GM18861 (cell line): ENCODE data around the gene NUDT22.
A peak's percentile ranks its signal among the peaks of the same experiment; 100 is the strongest.

Source experiments
- ATAC-seq: cut with Tn5 transposase; IDR thresholded peaks from one replicate; pipeline ENCODE4 v1.9.1; 2021; ENCODE audit not compliant: unreplicated experiment

NUDT22 gene

GRCh38 chr11:64206457-64207255, 19.4 kb upstream of the NUDT22 start, which contains the start of gene FERMT3:
Gene FERMT3, plus strand, starts transcription at chr11:64206721. Its CDS starts 644 bp downstream, at chr11:64207365.
- ATAC-seq, result peak; percentile 38

- peak; percentile 47 for ATAC-seq
Observed at GRCh38 chr11:64207256-64208085, 18.6 kb upstream of the NUDT22 start.

DNA sequence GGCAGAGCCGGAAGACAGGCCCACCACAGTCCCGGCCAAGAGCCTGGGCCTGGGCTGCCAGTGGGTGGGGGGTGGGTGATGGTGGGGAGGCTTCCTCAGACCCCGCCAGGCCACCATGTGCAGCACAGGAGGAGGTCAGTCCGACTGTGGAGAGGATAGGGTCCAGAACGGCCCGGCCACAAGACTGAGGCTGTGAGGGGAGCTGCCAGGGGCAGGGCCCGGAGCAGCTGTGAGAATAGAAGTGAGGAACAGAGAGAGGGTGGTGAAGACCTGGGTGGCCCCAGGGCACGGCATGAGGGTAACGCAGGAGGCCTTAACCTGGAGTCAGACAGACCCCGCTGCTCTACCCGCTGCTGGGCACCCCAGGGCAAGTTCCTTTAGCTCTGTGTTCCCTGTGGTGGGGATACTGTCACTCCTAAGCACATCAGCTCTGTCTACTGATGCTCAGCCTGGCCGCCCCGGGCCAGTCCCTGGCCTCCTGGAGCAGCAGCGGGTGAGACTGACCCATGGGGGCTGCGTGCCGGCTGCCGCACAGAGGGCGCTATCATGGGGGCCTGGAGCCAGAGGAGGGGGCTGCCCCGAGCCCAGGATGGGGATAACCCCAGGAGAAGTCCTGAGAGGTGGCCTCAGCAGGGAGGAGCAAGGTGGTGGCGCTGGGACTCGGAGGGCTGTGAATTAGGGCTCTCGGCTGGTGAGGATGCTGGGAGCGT, 17.8 kb upstream of the NUDT22 start:
- ATAC-seq, result no peak

DNA sequence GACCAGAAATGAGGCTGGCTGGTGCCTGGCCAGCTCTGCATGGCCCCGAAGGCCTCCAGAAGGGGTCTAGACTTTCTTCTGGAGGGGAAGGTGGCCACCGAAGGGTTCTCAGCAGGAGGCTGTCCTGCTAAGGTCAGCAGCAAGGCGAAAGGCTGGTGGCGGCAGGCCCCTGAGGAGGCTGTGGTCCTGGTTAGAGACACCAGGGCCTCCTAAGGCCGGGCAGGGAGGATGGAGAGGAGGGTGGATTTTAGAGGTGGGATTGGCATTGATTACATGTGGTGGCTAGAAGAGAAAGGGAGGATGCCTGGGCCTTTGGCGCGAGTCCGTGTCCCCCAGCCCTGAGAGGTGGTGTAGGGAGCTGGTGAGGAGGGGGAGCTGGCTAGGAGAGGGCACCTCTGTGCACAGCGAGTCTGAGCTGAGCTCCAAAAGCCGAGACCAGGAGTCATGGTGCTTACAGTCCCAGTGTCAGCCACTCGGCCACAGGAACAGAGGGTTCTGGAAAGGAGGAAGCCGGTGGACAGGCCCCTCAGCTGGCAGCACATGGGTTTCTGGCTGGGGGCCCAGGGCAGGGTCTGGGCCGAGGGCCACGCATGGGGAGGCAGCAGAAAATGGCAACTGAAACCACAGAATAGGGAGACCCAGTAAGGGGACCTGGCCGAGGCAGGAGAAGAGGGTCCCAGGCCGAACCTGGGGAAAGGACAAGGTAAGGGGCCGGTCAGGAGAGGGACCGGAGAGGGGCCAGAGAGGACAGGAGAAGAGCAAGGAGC, 17.1 kb upstream of the NUDT22 start:
- ATAC-seq, result no peak

GRCh38 chr11:64209563-64209843, 16.6 kb upstream of the NUDT22 start:
- ATAC-seq, result no peak

GRCh38 chr11:64210301-64211020, 15.6 kb upstream of the NUDT22 start:
- ATAC-seq, result no peak

DNA sequence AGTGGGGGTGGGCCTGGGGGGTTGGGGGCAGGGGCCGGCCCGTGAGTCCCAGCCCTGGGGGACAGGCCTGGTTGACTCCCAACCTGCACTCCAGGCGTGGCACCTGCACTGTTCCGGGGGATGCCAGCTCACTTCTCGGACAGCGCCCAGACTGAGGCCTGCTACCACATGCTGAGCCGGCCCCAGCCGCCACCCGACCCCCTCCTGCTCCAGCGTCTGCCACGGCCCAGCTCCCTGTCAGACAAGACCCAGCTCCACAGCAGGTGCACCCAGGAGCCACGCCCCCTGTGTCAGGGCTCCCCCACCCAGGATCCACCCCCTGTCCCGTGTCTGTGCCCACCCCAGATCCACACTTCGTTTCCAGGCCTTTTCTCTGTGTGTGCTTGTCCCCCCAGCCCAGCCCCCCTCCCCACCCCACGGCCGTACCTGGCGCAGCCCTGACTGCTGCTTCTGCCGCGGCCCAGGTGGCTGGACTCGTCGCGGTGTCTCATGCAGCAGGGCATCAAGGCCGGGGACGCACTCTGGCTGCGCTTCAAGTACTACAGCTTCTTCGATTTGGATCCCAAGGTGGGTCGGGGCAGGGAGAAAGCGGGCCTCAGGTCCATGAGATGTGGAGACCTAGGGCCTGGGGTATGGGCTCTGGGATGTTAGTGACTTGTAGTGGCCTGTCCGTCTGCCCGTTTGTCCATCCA, 14.7 kb upstream of the NUDT22 start:
- ATAC-seq, result no peak

DNA sequence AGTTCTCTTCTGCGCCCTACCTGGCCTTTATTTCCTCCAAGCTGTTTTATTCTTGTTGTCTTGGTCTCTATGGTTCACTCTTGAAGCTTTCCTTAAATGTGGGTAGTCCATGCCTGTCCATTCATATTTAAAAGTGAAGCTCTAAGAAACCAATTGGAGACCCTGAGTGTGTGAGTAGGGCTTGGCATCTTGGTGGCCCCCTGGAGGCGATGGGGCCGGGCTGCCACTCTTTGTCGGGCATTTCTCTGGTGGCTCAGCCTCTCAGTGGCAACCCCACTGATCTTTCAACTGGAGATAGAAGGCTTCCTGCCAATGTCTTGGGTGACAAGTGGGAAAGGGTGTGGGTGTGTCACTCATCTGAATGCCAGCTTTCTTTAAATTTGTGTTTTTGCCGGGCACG, 9.2 kb upstream of the NUDT22 start:
- no peak for ATAC-seq

- no peak for ATAC-seq
Observed at GRCh38 chr11:64218628-64219353, 7.3 kb upstream of the NUDT22 start.

GRCh38 chr11:64219354-64219684, 6.8 kb upstream of the NUDT22 start:
- ATAC-seq, result no peak

DNA sequence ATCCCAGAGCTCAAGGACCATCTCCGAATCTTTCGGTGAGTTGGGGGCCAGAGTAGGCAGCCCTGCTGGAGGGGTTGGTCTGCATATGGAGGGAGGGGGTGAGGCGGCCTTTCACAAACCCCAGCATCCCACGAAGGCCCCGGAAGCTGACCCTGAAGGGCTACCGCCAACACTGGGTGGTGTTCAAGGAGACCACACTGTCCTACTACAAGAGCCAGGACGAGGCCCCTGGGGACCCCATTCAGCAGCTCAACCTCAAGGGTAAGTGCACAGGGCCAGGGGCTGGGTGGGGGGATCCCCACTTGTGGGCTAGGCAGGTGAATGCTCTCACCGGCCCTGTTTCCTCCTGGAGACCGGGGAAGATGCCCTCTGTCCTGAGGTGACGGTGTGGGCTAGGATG, 6.3 kb upstream of the NUDT22 start:
- no peak for ATAC-seq

DNA sequence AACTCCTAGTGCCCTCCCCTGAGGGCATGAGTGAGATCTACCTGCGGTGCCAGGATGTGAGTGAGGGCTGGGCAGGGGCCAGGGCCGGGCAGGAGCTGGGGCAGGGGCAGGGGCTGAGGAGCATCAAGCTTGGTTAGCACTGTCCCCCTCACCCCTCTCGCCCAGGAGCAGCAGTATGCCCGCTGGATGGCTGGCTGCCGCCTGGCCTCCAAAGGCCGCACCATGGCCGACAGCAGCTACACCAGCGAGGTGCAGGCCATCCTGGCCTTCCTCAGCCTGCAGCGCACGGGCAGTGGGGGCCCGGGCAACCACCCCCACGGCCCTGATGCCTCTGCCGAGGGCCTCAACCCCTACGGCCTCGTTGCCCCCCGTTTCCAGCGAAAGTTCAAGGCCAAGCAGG, 5.8 kb upstream of the NUDT22 start:
- no peak for ATAC-seq

GRCh38 chr11:64220798-64221197, 5.3 kb upstream of the NUDT22 start:
- no peak for ATAC-seq

DNA sequence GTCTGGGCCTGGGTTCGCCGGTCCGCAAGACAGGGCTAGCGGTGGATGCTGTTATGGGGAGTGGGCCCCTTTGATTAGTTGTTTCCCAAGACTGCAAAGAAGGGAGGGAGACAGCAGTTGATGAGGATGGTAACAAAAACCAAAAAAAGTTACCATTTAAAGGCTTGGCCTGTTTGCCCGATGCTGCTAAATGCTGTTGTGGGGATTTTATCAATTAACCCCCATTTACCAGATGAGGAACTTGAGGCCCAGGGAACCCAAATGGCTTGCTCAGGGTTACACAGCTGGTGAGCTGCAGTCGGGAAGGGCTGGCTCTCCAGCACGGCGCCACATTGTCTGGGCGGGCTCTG, 3.4 kb upstream of the NUDT22 start:
- ATAC-seq, result no peak

DNA sequence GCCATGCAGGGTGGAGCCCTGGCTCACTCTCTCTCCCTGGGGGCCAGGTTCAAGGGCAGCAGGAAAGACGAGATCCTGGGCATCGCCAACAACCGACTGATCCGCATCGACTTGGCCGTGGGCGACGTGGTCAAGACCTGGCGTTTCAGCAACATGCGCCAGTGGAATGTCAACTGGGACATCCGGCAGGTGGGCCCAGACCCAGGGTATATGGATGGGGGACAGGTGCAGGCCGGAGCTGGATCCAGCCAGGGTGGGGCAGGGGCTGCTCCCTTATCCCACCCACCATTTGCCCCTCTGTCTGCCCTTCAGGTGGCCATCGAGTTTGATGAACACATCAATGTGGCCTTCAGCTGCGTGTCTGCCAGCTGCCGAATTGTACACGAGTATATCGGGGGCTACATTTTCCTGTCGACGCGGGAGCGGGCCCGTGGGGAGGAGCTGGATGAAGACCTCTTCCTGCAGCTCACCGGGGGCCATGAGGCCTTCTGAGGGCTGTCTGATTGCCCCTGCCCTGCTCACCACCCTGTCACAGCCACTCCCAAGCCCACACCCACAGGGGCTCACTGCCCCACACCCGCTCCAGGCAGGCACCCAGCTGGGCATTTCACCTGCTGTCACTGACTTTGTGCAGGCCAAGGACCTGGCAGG, 2.9 kb upstream of the NUDT22 start:
- ATAC-seq, result no peak

DNA sequence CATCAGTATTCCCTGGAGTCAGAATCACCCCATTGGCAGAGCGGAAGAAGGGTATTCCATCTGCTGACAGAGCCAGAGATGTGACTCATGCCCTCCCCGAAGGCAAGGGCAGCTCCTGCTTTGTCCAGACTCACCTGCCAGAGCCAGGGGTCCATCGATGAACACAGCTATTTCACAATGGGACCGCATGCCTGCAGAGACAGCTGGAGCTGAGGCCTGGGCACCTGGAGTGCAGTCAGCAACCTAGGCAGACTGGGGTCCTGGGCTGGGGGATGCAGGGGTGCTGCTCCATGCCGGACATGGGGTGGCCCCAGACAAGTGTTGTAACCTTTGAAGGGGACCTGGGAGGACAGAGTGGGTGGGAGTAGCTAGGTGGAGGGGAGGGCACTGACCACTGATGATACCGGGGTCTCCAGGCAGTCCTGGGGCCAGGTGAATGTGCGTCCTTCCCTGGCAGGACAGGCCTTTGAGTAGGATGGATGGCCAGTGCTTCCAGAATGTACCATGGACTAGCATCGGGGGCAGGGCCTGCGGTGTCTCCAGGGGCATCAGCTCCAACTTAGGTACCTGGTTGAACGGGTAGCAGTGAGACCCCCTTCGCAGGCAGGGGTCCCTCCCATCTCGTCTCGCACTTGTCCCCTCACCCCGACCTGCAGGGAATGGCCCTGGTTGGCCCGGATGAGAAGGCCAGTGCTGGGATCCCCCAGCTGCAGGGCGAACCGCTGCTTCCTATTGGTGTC, 1.8 kb upstream of the NUDT22 start:
- no peak for ATAC-seq

GRCh38 chr11:64224891-64225607, 1.0 kb upstream of the NUDT22 start:
- ATAC-seq, result no peak
